Loucy (cell line): ENCODE results near the gene PAFAH2.
"Not testable (repeated sequence)": the region's sequence is repeated elsewhere in the genome, so short reads cannot be mapped to it uniquely, and the experiment has no call there.

Experiments
- H2AFZ ChIP-seq: fragments of 200-600 bp; sonication (generic); 2 replicates; pipeline ENCODE4 v1.6.0; 2016; ENCODE audit warnings: antibody characterized with exemption, mild to moderate bottlenecking, low read length, moderate library complexity
- H3F3A ChIP-seq: fragments of 200-600 bp; 2 replicates; pipeline ENCODE4 v1.6.0; 2016; ENCODE audit warnings: antibody characterized with exemption, low read depth, mild to moderate bottlenecking
- H3K27me3 ChIP-seq: fragments of 200-600 bp; sonication (generic); 2 replicates; pipeline ENCODE4 v1.6.1; 2014; ENCODE audit warnings: low read length, mild to moderate bottlenecking; ENCODE audit not compliant: insufficient read depth, poor library complexity, severe bottlenecking
- H3K36me3 ChIP-seq: fragments of 200-600 bp; sonication (generic); 2 replicates; pipeline ENCODE4 v1.6.1; 2016; ENCODE audit warnings: low read length; ENCODE audit not compliant: insufficient read depth
- H3K4me1 ChIP-seq: fragments of 200-600 bp; sonication (generic); 2 replicates; pipeline ENCODE4 v1.5.1; 2014; ENCODE audit warnings: low read length, mild to moderate bottlenecking; ENCODE audit not compliant: insufficient read depth, poor library complexity, severe bottlenecking
- H3K4me2 ChIP-seq: fragments of 200-600 bp; sonication (generic); 2 replicates; pipeline ENCODE4 v1.6.0; 2014; ENCODE audit warnings: antibody characterized with exemption, low read length, low read depth, mild to moderate bottlenecking; ENCODE audit not compliant: poor library complexity, severe bottlenecking
- H3K4me3 ChIP-seq: fragments of 200-600 bp; sonication (generic); 2 replicates; pipeline ENCODE4 v1.5.1; 2014; ENCODE audit warnings: low read length, mild to moderate bottlenecking, mixed read lengths; ENCODE audit not compliant: poor library complexity, severe bottlenecking
- H3K79me2 ChIP-seq: fragments of 200-600 bp; sonication (generic); 2 replicates; pipeline ENCODE4 v1.6.1; 2014; ENCODE audit warnings: low read length; ENCODE audit not compliant: insufficient read depth
- H3K9ac ChIP-seq: fragments of 200-600 bp; sonication (generic); 2 replicates; pipeline ENCODE4 v1.6.0; 2014; ENCODE audit warnings: mild to moderate bottlenecking, low read depth, low read length, moderate library complexity; ENCODE audit not compliant: poor library complexity, severe bottlenecking
- H3K9me2 ChIP-seq: fragments of 200-600 bp; sonication (generic); replicated peaks from 2 replicates; pipeline ENCODE4 v1.6.1; 2016; ENCODE audit warnings: low read depth, low read length, mixed read lengths
- H3K9me3 ChIP-seq: fragments of 200-600 bp; sonication (generic); 2 replicates; pipeline ENCODE4 v1.6.1; 2014; ENCODE audit warnings: mild to moderate bottlenecking, antibody characterized with exemption, low read length, low read depth; ENCODE audit not compliant: insufficient read depth
- H4K20me1 ChIP-seq: fragments of 200-600 bp; sonication (generic); 2 replicates; pipeline ENCODE4 v1.6.0; 2014; ENCODE audit warnings: antibody characterized with exemption, low read length, mild to moderate bottlenecking; ENCODE audit not compliant: insufficient read depth, poor library complexity, severe bottlenecking
- EZH2phosphoT487 ChIP-seq: fragments of 200-600 bp; IDR thresholded peaks from 2 replicates; pipeline ENCODE4 v1.6.1; 2018; ENCODE audit warnings: antibody characterized with exemption, mild to moderate bottlenecking, moderate library complexity, borderline replicate concordance
- TF ChIP-seq, protein P1 (sequence below): fragments of 200-600 bp; sonication (generic); conservative IDR thresholded peaks from 2 replicates; pipeline ENCODE4 v1.5.1; 2014; ENCODE audit warnings: mild to moderate bottlenecking, antibody characterized with exemption, low read length

Gene PAFAH2

DNA sequence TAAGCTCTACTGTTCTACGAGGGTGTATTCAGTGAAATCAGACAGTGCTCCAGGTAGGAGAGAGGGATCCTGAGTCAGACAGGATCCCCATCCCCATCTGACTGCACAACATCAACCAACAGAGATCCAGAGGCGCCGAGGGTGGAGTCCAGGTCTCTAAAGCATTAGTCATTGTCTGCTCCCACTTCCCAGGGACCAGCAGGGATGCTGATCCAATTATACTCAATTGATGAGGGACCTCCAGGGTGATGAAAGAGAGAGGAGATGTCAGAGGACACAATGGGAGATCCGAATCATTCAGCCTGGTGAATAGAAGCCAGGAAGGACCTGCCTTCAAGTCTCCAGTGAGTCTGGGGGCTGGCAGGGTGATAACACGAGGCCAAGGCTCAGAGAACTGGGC is 52.1 kb downstream of the PAFAH2 start:
- no peaks in the 10 kb centered on the region for H4K20me1 ChIP-seq
- no peak overlapping the region for H3K4me3 ChIP-seq
- no peaks in the 10 kb centered on the region for H3F3A ChIP-seq
- no peaks in the 10 kb centered on the region for H3K79me2 ChIP-seq
- no peak overlapping the region for H3K4me2 ChIP-seq
- no peak overlapping the region for H2AFZ ChIP-seq
- no peaks in the 10 kb centered on the region for H3K4me1 ChIP-seq
- H3K9ac ChIP-seq, result no peak overlapping the region
- no peaks in the 10 kb centered on the region for H3K36me3 ChIP-seq
- TF ChIP-seq, protein P1, sequence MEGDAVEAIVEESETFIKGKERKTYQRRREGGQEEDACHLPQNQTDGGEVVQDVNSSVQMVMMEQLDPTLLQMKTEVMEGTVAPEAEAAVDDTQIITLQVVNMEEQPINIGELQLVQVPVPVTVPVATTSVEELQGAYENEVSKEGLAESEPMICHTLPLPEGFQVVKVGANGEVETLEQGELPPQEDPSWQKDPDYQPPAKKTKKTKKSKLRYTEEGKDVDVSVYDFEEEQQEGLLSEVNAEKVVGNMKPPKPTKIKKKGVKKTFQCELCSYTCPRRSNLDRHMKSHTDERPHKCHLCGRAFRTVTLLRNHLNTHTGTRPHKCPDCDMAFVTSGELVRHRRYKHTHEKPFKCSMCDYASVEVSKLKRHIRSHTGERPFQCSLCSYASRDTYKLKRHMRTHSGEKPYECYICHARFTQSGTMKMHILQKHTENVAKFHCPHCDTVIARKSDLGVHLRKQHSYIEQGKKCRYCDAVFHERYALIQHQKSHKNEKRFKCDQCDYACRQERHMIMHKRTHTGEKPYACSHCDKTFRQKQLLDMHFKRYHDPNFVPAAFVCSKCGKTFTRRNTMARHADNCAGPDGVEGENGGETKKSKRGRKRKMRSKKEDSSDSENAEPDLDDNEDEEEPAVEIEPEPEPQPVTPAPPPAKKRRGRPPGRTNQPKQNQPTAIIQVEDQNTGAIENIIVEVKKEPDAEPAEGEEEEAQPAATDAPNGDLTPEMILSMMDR, result no peak
- no peak for TF ChIP-seq EZH2phosphoT487
- no peaks in the 10 kb centered on the region for H3K9me2 ChIP-seq
- H3K27me3 ChIP-seq, result no peaks in the 10 kb centered on the region
- no peaks in the 10 kb centered on the region; the same call in 1 of the 2 replicates for H3K9me3 ChIP-seq

DNA sequence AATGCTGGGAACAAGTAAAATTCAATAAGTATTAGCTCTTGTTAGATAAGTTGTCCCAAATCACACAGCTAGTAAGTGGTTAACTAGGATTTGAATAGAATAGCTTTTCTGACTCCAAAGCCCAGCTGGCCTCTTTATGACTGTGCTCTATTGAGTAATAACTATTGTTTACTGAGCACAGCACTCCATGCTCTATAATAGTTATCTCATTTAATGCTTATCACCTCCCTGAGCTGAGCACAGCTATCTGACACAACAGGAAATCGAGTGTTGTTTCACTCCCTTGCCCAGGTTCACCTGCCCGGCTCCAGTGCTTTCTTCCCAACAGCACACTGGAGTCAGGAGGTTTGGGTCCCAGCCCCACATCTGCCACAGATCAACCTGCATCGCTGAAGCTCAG is 52.9 kb downstream of the PAFAH2 start:
- Histone ChIP-seq H2AFZ (no peak overlapping the region), H3K27me3 (no peaks in the 10 kb centered on the region), H3K9me2 (no peaks in the 10 kb centered on the region), H3K4me1 (no peaks in the 10 kb centered on the region), H3K79me2 (no peaks in the 10 kb centered on the region), H3K9me3 (no peaks in the 10 kb centered on the region; the same call in 1 of the 2 replicates), H3F3A (no peaks in the 10 kb centered on the region), H3K4me3 (no peak overlapping the region), H4K20me1 (no peaks in the 10 kb centered on the region), H3K4me2 (no peak overlapping the region), H3K9ac (no peak overlapping the region), H3K36me3 (no peaks in the 10 kb centered on the region)
- TF ChIP-seq, protein P1, result no peak
- no peak for TF ChIP-seq EZH2phosphoT487

DNA sequence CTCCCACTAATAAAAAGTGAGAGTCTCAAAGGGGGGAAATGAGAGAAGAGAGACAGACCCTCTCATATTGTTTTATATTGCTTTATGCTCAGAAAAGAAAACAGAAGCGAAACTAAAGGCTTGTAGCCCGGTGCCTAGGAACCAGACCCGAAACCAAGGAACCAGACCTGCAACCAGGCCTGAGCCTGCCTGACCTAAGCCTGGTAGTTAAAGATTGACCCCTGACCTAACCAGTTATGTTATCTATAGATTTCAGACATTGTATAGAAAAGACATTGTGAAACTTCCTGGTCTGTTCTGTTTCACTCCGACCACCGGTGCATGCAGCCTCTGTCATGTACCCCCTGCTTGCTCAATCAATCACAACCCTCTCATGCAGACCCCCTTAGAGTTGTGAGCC is 54.4 kb downstream of the PAFAH2 start:
- not testable (repeated sequence) for H3F3A ChIP-seq, H3K4me3 ChIP-seq, H3K9me3 ChIP-seq, H3K9me2 ChIP-seq, H3K36me3 ChIP-seq, H3K4me1 ChIP-seq, H3K79me2 ChIP-seq, H3K27me3 ChIP-seq, H4K20me1 ChIP-seq, H2AFZ ChIP-seq, H3K9ac ChIP-seq, H3K4me2 ChIP-seq

DNA sequence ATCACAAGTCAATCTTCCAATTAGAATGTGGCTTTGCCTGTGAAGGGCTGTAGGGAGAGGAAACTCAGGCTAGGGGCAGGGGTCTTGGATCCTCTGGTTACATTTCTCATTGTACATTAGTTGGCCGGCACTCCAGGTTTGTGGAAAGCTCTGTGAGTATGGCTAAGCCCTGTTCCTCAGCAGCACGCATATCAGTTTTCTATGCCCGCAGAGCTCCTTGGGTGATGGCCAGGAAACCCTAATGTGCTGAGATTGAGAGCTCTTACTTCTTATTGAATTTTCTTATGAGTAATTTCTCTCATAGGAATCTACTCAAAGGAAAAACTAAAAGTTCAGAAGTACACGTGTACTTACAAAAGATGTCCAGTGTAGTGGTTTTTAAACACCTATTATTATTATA is 60.9 kb downstream of the PAFAH2 start:
- TF ChIP-seq EZH2phosphoT487, result no peak
- TF ChIP-seq, protein P1, result no peak
- no peaks in the 10 kb centered on the region for H3K36me3 ChIP-seq
- H2AFZ ChIP-seq, result no peak overlapping the region
- H3K27me3 ChIP-seq, result no peaks in the 10 kb centered on the region
- no peak overlapping the region for H3K4me2 ChIP-seq
- no peaks in the 10 kb centered on the region for H3K4me1 ChIP-seq
- H4K20me1 ChIP-seq, result no peaks in the 10 kb centered on the region
- no peaks in the 10 kb centered on the region for H3K9me2 ChIP-seq
- H3K9me3 ChIP-seq, result no peaks in the 10 kb centered on the region
- no peak overlapping the region for H3K4me3 ChIP-seq
- no peaks in the 10 kb centered on the region for H3K79me2 ChIP-seq
- no peaks in the 10 kb centered on the region for H3F3A ChIP-seq
- no peak overlapping the region for H3K9ac ChIP-seq
